ENCODE results near the gene GCAT. TPM values are rescaled to one million over a fixed set of nuclear protein-coding genes. Genes with fewer than 3 reads are reported as not detected.

GCAT gene
- polyA plus RNA-seq, 1 of the 3 experiments (the other 2 are of a cell fraction) = 24.2 TPM

- H4K20me1 ChIP-seq (ENCODE audit: insufficient read depth) = no peaks in the 10 kb centered on the region
- no peaks in the 10 kb centered on the region for H3K27me3 ChIP-seq (ENCODE audit: insufficient read depth)
- no peaks in the 10 kb centered on the region; a peak in 1 of 4 replicates for H3K4me1 ChIP-seq (ENCODE audit: control insufficient read depth in 1 of 2, insufficient read depth in 2 of 2, low read depth in 1 of 2, low read length in 1 of 2)
- H3K4me2 ChIP-seq = no peak overlapping the region
- POLR2A ChIA-PET = no interaction called here
- H2AFZ ChIP-seq (ENCODE audit: low read depth) = no peak overlapping the region
- H3K9ac ChIP-seq = no peak overlapping the region
- peaks cover 9% of the 10 kb centered on the region for H3F3A ChIP-seq (replicated peaks; ENCODE audit: insufficient read depth)
- CTCF ChIA-PET = interaction anchor here (1.0 kb wide), 1 partner anchor 133 kb away, joined by 3 read pairs; no protein-coding TSS in a partner anchor
- no peak for TF ChIP-seq NRF1 (IDR thresholded peaks at IDR 0.05; ENCODE audit: low read depth, low read length)
- TF ChIP-seq ELF1 (IDR thresholded peaks at IDR 0.05) = no peak
- no peak for TF ChIP-seq CHD2 (IDR thresholded peaks at IDR 0.05; ENCODE audit: low read length, partially characterized antibody)
- no peak overlapping the region for H3K4me3 ChIP-seq (ENCODE audit: low read depth in 2 of 2, low read length in 1 of 2)
- H3K9me2 ChIP-seq = no peaks in the 10 kb centered on the region
- no peaks in the 10 kb centered on the region for H3K79me2 ChIP-seq (ENCODE audit: insufficient read depth)
- H3K36me3 ChIP-seq (replicated peaks in 1 of 2; ENCODE audit: control insufficient read depth in 1 of 2, insufficient read depth in 2 of 2, low read length in 1 of 2) = peaks cover 0 to 12% of the 10 kb centered on the region in 2 experiments
- DNase-seq = no peak
- H3K9me3 ChIP-seq = no peaks in the 10 kb centered on the region
- H3K27ac ChIP-seq (ENCODE audit: low read depth in 2 of 2, low read length in 1 of 2) = no peak overlapping the region
- WGBS (ENCODE audit: low lambda C conversion rate) = 90% methylated on average over 10 of the region's 10 CpGs
Observed at GRCh38 chr22:37776639-37777005, 31.1 kb upstream of the GCAT start.

DNA sequence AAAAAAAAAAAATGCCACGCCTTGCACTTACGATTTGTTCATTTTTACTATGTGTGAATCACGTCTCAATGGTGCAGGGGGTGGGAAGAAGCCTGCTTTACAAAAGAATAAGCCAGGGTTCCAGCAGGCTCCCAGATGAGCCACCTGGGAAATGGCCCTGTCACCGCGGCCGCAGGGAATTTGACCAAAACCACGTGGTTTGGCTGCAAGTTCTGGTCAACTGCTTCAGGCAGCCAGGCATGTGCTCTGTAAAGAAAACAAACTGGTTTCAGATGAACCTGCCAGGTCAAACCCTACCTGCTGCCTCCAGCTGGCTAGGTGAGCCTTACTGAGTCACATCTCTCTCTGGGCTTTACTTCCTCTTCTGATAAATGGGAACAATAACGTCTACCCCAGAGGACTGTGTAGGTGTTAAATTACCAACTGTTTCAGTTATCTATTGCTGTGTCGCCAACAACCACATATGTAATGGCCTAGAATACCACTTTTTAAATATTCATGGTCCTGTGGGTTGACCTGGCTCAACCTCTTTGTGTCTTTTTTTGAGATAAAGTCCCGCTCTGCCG is 30.5 kb upstream of the GCAT start:
- Histone ChIP-seq H3K36me3 (replicated peaks in 1 of 2; ENCODE audit: control insufficient read depth in 1 of 2, insufficient read depth in 2 of 2, low read length in 1 of 2) (peaks cover 0 to 6% of the 10 kb centered on the region in 2 experiments), H3K27me3 (ENCODE audit: insufficient read depth) (no peaks in the 10 kb centered on the region), H3K4me3 (ENCODE audit: low read depth in 2 of 2, low read length in 1 of 2) (no peak overlapping the region), H4K20me1 (ENCODE audit: insufficient read depth) (no peaks in the 10 kb centered on the region), H3K79me2 (ENCODE audit: insufficient read depth) (no peaks in the 10 kb centered on the region), H3F3A (replicated peaks; ENCODE audit: insufficient read depth) (peaks cover 9% of the 10 kb centered on the region), H3K9me2 (no peaks in the 10 kb centered on the region), H3K9me3 (no peaks in the 10 kb centered on the region), H3K4me2 (no peak overlapping the region), H2AFZ (ENCODE audit: low read depth) (no peak overlapping the region), H3K4me1 (ENCODE audit: control insufficient read depth in 1 of 2, insufficient read depth in 2 of 2, low read depth in 1 of 2, low read length in 1 of 2) (no peaks in the 10 kb centered on the region; a peak in 1 of 4 replicates), H3K9ac (no peak overlapping the region), H3K27ac (ENCODE audit: low read depth in 2 of 2, low read length in 1 of 2) (no peak overlapping the region)
- 76% methylated on average over 11 of the region's 11 CpGs for WGBS (ENCODE audit: low lambda C conversion rate)
- TF ChIP-seq IRF3 (IDR thresholded peaks at IDR 0.05; ENCODE audit: low read depth, low read length) (no peak), MXI1 (IDR thresholded peaks at IDR 0.05; ENCODE audit: low read depth, low read length) (no peak), ZBTB33 (IDR thresholded peaks at IDR 0.05; ENCODE audit: borderline replicate concordance, low read depth) (no peak), MEF2A (IDR thresholded peaks at IDR 0.05; ENCODE audit: borderline replicate concordance, low read depth) (no peak), GATA2 (CRISPR knock-in tag; IDR thresholded peaks at IDR 0.05) (no peak), EP300 (IDR thresholded peaks at IDR 0.05; ENCODE audit: borderline replicate concordance in 1 of 2, low read depth in 1 of 2, low read length in 1 of 2) (no peak), RFX5 (IDR thresholded peaks at IDR 0.05; ENCODE audit: low read length) (no peak), JUND (IDR thresholded peaks at IDR 0.05) (no peak), RAD21 (IDR thresholded peaks at IDR 0.05; ENCODE audit: low read length) (no peak), TCF12 (IDR thresholded peaks at IDR 0.05) (no peak), RCOR1 (IDR thresholded peaks at IDR 0.05; ENCODE audit: low read length) (no peak), ELF1 (IDR thresholded peaks at IDR 0.05) (no peak)
- TF ChIP-seq, protein P1, sequence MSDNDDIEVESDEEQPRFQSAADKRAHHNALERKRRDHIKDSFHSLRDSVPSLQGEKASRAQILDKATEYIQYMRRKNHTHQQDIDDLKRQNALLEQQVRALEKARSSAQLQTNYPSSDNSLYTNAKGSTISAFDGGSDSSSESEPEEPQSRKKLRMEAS (IDR thresholded peaks at IDR 0.05; ENCODE audit: low read depth) = no peak
- TF ChIP-seq, protein P2, sequence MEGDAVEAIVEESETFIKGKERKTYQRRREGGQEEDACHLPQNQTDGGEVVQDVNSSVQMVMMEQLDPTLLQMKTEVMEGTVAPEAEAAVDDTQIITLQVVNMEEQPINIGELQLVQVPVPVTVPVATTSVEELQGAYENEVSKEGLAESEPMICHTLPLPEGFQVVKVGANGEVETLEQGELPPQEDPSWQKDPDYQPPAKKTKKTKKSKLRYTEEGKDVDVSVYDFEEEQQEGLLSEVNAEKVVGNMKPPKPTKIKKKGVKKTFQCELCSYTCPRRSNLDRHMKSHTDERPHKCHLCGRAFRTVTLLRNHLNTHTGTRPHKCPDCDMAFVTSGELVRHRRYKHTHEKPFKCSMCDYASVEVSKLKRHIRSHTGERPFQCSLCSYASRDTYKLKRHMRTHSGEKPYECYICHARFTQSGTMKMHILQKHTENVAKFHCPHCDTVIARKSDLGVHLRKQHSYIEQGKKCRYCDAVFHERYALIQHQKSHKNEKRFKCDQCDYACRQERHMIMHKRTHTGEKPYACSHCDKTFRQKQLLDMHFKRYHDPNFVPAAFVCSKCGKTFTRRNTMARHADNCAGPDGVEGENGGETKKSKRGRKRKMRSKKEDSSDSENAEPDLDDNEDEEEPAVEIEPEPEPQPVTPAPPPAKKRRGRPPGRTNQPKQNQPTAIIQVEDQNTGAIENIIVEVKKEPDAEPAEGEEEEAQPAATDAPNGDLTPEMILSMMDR (IDR thresholded peaks at IDR 0.05) = no peak
- TF ChIP-seq, protein P3, sequence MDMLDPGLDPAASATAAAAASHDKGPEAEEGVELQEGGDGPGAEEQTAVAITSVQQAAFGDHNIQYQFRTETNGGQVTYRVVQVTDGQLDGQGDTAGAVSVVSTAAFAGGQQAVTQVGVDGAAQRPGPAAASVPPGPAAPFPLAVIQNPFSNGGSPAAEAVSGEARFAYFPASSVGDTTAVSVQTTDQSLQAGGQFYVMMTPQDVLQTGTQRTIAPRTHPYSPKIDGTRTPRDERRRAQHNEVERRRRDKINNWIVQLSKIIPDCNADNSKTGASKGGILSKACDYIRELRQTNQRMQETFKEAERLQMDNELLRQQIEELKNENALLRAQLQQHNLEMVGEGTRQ (IDR thresholded peaks at IDR 0.05; ENCODE audit: borderline replicate concordance, low read depth, low read length) = no peak
- TF ChIP-seq, protein P4, sequence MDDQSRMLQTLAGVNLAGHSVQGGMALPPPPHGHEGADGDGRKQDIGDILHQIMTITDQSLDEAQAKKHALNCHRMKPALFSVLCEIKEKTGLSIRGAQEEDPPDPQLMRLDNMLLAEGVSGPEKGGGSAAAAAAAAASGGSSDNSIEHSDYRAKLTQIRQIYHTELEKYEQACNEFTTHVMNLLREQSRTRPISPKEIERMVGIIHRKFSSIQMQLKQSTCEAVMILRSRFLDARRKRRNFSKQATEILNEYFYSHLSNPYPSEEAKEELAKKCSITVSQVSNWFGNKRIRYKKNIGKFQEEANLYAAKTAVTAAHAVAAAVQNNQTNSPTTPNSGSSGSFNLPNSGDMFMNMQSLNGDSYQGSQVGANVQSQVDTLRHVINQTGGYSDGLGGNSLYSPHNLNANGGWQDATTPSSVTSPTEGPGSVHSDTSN (IDR thresholded peaks at IDR 0.05) = no peak
- TF ChIP-seq, protein P5, sequence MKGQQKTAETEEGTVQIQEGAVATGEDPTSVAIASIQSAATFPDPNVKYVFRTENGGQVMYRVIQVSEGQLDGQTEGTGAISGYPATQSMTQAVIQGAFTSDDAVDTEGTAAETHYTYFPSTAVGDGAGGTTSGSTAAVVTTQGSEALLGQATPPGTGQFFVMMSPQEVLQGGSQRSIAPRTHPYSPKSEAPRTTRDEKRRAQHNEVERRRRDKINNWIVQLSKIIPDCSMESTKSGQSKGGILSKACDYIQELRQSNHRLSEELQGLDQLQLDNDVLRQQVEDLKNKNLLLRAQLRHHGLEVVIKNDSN (IDR thresholded peaks at IDR 0.05; ENCODE audit: borderline replicate concordance, low read depth) = no peak
- POLR2A ChIA-PET = interaction anchor here (2.5 kb wide), 1 partner anchor 9 kb away, joined by 6 read pairs; no protein-coding TSS in a partner anchor
- CTCF ChIA-PET = no interaction called here
- no peak for DNase-seq
